HepG2 (cell line): ENCODE measurements around the gene RASGRP4.

ENCODE experiments used
- EZH2 ChIP-seq: conservative IDR thresholded peaks from 2 replicates; pipeline ENCODE4 v1.6.1; 2012; ENCODE audit warnings: mild to moderate bottlenecking, low read depth, low read length, moderate library complexity
- FOXM1 ChIP-seq: sonication (generic); formaldehyde crosslinking; IDR thresholded peaks from 2 replicates; pipeline ENCODE4 v1.5.0; 2020; ENCODE audit warnings: missing genetic modification reagents
- GTF2F1 ChIP-seq: fragments of 150-350 bp; IDR thresholded peaks from 2 replicates; pipeline ENCODE4 v1.6.1; 2014; ENCODE audit warnings: low read length
- MTA1 ChIP-seq: sonication (generic); formaldehyde crosslinking; IDR thresholded peaks from 2 replicates; pipeline ENCODE4 v1.4.0; 2020; ENCODE audit warnings: missing genetic modification reagents, mild to moderate bottlenecking, borderline replicate concordance
- PHF5A ChIP-seq: IDR thresholded peaks from one replicate; pipeline ENCODE4 v1.6.1; 2018; ENCODE audit warnings: low read depth, missing genetic modification reagents; ENCODE audit not compliant: unreplicated experiment
- PTBP1 ChIP-seq: fragments of 200-400 bp; formaldehyde crosslinking; IDR thresholded peaks from 2 replicates; pipeline ENCODE4 v1.6.1; 2018; ENCODE audit warnings: low read length, low read depth; ENCODE audit not compliant: poor library complexity, severe bottlenecking
- SP1 ChIP-seq, 2 experiments: fragments of 450-650 bp in 1 of 2; sonication (generic) in 1 of 2; formaldehyde crosslinking in 1 of 2; IDR thresholded peaks; 2 replicates each; pipeline versions ENCODE4 v1.4.0 to v1.6.1; 2016 to 2020; ENCODE audit warnings: missing genetic modification reagents in 1 of 2
- ZNF343 ChIP-seq: sonication (generic); formaldehyde crosslinking; IDR thresholded peaks from 2 replicates; pipeline ENCODE4 v1.4.0; 2020; ENCODE audit warnings: mild to moderate bottlenecking, missing genetic modification reagents
- TF ChIP-seq, protein P1 (sequence below): IDR thresholded peaks from 2 replicates; pipeline ENCODE4 v1.6.1; 2012; ENCODE audit warnings: inconsistent platforms
- TF ChIP-seq, protein P2 (sequence below): sonication (generic); formaldehyde crosslinking; IDR thresholded peaks from 2 replicates; pipeline ENCODE4 v1.5.0; 2020; ENCODE audit warnings: mild to moderate bottlenecking, missing genetic modification reagents, moderate library complexity
- TF ChIP-seq, protein P3 (sequence below): IDR thresholded peaks from 2 replicates; pipeline ENCODE4 v1.6.1; 2016; ENCODE audit warnings: low read depth, borderline replicate concordance

DNA sequence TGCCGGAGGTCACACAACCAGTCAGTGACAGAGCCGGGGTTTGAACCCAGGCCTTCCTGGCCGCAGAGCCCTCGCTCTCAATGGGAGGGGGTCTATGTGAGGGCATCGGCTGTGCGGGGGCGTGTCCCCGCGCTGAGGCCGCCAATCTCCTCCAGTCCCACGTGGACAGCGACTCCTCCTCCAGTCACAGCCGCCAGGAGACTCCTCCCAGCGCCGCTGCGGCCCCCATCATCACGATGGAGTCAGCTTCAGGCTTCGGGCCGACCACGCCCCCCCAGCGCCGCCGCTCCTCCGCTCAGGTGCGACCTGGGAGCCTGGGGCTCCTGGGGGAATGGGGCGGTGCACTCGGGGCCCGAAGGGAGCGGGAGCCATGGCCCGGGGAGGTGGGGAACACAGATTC lies 31.5 kb downstream of the RASGRP4 start:
- TF ChIP-seq MTA1, result no peak
- TF ChIP-seq EZH2, result no peak
- no peak for TF ChIP-seq PTBP1
- no peak for TF ChIP-seq ZNF343 (CRISPR knock-in tag)
- TF ChIP-seq, protein P1, sequence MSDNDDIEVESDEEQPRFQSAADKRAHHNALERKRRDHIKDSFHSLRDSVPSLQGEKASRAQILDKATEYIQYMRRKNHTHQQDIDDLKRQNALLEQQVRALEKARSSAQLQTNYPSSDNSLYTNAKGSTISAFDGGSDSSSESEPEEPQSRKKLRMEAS, result peak; percentile 23; the same call in 1 of the 2 replicates
- no peak for TF ChIP-seq SP1 (IDR thresholded peaks at IDR 0.05)
- peak; percentile 17; the same call in 1 of the 2 replicates for TF ChIP-seq SP1 (CRISPR knock-in tag; IDR thresholded peaks at IDR 0.05)
- no peak for TF ChIP-seq PHF5A
- TF ChIP-seq, protein P2, sequence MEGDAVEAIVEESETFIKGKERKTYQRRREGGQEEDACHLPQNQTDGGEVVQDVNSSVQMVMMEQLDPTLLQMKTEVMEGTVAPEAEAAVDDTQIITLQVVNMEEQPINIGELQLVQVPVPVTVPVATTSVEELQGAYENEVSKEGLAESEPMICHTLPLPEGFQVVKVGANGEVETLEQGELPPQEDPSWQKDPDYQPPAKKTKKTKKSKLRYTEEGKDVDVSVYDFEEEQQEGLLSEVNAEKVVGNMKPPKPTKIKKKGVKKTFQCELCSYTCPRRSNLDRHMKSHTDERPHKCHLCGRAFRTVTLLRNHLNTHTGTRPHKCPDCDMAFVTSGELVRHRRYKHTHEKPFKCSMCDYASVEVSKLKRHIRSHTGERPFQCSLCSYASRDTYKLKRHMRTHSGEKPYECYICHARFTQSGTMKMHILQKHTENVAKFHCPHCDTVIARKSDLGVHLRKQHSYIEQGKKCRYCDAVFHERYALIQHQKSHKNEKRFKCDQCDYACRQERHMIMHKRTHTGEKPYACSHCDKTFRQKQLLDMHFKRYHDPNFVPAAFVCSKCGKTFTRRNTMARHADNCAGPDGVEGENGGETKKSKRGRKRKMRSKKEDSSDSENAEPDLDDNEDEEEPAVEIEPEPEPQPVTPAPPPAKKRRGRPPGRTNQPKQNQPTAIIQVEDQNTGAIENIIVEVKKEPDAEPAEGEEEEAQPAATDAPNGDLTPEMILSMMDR (CRISPR knock-in tag), result no peak
- no peak for TF ChIP-seq GTF2F1
- TF ChIP-seq, protein P3, sequence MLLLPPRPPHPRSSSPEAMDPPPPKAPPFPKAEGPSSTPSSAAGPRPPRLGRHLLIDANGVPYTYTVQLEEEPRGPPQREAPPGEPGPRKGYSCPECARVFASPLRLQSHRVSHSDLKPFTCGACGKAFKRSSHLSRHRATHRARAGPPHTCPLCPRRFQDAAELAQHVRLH (CRISPR knock-in tag), result no peak
- TF ChIP-seq FOXM1 (CRISPR knock-in tag), result no peak
